ENCODE data around the gene DPT.

DPT gene

DNA sequence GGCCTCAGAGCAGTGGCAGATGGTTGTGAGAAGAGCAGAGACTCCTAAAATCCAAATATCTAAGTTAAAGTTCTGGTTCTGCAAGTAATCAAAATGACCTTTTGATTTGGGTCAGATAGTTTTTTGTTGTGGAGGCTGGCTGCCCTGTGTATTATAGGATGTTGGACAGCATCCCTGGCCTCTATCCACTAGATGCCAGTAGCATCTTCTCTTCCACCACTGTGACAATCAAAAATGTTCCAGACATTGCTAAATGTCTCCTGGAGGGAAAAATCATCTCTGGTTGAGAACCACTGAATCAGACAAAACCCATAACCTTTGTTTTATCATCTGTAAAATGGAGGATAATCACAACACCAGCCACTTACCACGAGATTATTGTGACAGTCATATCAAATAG lies 5.9 kb upstream of the DPT start:
- no peak for DNase-seq

DNA sequence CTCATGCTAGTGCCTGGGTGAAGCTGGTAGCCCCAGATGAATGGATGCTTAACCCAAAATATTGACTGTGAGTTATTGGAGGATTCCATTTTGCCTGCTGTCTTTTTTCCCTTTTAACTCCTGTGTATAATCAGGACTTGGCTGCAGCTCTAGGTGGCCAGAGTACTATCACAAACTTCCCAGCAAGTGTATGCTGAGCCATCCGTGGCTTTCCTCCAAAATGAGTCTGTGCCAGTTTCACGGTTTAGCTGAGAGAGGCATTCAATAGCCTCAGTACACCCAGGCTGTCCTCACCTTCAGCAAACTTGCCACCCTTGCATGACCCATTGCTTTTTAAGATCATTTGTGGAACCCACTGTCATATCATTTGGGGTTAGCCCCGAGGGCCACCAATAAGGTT lies 5.3 kb upstream of the DPT start:
- no peak for DNase-seq

DNA sequence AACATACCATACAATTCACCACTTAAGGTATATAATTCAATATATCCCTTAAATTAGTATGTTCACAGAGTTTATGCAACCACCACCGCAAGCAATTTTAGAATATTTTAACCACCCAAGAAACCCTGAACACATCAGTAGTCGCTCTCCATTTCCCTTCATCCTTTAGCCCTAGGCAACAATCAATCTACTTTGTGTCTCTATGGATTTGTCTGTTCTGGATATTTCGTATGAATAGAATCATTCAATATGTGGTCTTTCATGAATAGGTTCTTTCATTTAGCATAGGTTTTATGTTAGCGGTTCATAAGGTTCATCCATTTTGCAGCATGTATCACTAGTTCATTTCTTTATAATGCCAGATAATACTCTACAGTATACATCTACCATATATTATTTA lies 4.2 kb upstream of the DPT start:
- no peak for DNase-seq

DNA sequence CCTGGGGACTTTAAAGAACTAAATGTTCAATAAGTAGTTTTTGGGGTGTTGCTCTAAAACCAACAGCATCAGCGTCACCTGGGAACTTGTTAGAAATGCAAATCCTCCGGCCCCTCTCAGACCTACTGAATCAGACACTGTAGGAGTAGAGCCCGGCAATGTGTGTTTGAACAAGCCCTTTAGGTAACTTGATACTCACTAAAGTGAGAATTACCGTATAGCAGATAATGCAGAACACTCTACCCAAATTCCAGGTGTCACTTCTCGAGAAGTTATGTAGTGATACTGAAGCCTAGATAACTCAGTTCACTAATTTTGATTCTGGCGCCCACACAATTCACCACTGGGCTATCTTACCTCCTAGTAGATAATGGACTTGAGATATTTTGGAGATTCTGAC lies 3.7 kb upstream of the DPT start:
- DNase-seq = no peak

DNA sequence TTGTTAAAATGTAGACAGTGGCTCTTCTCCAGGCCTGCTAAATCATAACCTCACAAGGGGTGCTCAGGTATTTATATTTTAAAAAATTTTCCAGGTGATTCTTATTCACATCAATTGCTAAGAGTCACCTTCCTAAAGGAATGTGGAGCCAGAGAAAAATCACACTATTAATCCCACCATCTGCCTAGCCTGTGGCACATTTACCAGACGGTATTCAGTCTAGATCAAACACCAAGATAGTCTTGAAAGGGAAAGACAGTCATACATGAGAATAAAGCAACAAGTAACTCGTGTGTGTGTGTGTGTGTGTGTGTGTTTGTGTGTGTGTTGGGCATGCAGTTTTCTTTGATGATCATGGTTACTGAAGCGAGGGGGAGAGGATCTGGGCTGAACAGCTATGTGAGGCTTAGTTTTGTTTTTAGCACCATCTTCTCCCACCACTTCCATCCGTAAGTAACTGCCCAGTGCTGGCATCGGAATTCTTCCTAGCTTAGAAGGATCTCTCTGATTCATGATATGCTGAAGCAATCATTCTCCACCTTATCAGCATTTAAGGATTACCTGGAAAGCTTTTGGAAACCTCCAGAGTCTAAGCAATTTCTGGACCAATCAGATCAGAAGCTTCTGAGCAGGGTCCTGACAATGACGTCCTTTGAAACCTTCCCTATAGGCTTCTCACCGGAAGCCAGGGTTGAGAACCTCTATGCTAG lies 2.4 kb upstream of the DPT start:
- DNase-seq = no peak

DNA sequence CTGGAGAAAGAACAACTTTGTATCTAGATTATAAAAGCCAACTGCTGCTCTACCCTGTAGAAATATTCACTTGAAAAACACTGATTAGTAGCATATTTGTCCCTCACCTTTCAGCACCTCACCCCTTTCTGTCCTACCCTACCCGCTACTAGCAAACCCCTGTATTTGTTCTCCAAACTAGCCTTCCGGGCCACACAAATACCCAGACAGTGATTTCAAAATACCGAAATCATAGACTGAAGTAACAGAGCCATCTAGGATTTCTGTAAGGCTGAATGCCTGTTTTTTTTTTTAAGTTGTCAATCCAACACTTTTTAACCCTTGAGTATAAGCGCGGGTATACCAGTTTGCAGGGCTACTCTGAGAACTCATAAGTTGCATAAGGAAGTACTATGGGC lies 398 bp upstream of the DPT start:
- DNase-seq = no peak

DNA sequence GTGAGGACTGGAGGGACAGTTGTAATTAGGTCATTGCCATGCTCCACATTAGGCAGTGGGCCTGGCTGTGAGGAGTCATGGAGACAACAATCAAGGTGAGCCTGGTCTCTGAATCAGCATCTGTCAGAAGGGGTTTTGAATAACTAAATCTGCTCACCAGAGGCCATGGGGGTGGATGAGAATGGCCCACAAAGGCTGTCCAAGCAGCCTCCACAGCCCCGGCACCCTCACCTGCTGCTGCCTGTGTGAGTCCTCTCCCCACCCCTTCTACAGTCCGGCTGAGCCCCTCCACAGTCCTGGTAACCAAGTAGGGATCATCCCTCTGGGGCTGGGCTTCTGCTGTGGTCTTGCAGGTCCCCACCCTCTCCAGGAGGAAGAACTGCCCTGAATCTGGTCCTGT lies 2.3 kb downstream of the DPT start:
- no peak for DNase-seq

DNA sequence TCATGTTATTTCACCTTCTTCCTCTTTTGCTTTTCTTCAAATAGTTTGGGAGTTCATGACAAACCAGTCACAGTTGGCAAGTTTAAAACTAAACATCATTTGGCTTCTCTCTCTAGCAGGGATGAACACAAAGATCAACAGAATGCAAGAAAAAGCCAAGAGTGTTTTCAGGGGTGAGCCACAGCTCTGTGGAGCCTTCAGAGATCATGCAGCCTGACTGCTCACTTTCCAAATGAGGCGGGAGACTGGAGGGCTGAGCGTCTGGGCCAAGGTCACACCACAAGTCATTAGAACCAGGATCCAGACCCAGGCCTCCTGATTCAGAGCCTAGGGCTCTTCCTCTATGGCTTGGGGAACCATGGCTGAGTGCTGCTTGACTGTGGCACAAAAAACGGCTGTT lies 2.7 kb downstream of the DPT start:
- DNase-seq = no peak

DNA sequence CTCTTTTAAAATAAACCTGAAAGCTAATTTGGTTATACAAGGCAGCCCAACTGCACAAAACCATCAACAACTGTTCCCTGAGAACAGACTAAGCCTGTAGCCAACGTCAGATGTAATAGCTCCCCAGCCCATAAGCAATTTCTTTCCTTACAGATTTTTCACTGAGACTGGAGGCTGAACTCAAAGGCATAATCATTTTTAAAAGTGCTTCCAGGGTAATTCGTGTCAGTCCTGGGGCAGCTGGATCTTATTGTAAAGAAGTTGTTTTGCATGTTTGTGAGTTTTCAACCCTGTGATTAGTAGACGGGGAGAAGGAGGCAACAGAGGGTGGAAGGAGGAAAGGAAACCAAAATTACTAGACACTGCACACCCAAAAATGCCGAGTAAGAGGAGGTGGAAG lies 3.2 kb downstream of the DPT start:
- DNase-seq = no peak

DNA sequence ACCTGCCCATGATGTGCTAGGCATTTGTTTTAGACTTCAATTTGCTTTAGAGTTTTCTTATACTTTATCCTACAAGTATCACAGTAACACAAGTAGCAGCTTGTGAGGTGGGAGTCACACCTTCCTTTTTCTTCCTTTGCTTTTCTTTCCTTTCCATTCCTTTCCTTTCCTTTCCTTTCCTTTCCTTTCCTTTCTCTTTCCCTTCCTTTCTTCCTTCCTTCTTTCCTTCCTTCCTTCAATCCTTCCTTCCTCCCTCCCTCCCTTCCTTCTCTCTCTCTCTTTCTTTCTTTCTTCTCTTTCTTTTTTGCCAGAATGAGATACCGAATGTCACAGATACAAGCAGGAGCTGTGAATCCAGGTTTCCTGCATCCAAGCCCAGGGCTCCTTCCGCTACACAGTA lies 3.9 kb downstream of the DPT start:
- DNase-seq = no peak

DNA sequence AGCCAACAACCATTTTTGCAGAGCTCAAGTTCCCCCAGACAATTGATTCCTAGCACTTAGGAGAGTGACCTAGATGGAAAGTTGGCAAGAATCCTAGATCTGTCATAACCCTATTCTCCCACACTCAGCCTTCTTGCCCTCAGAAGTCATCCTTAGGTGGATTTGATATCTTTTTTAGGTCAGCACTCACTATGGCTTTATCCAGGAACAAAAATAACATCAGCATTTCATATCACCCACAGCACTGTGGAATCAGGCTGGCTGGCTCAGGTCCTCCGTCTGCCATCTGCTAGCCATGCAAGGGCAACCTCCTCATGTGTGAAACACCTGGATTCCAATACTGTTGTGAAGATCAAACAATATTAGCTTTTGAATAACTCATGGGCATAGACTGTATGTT lies 6.0 kb downstream of the DPT start:
- DNase-seq = no peak

DNA sequence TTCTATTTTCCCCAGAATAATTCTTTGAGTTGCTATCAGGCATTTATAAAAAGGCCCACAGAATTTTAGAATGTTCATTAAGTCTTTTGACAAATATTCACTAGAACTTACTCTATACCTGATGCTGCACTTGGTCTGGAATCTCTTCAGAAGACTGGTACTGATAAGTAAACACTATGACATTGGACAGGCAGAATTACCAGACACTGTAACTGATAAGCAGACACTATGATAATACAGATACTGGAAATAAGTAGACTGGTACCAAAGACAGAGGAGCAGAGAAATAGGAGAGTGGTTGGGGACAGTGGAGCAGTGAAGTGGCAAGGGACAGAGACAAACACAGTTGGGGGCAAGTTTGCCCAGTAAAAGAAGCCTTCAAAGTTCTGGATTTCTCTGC lies 8.2 kb downstream of the DPT start:
- DNase-seq = no peak

DNA sequence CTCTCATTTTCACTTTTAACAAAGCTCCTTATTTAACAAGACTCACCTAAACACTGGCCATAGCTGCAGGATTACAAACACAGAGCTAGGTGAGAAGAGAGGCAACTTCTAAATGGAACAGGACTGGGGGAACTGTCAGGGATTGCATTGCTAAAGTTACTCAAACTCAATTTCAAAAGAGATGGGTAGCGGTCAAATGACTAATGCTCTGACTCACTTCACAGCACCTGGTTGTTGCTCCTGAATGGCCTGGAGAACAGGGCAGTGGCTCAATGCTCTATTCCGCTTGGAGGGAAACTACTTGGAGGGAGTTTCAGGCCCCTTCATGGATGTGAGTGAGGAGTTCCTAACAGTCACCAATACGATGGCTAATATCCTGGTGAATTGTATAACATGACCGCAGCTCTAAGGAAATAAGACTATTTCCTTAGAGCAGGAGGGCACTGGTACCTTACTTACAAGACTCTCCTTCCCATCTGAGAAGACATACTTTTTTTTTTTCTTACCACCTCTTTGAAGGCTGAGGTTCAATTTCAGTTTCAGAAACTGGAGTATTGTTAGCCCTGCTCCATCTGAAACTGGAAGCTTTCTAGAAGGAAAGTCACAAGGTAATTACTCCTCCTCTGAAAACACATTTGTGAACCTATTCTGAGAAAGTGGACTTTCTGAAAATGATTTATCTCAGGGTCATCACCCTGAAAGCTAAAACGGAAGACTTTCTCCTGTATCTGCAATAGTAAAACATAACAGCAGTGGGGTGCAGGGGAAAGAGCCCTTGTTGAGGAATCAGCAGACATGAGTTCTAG lies 9.5 kb downstream of the DPT start:
- DNase-seq = no peak

DNA sequence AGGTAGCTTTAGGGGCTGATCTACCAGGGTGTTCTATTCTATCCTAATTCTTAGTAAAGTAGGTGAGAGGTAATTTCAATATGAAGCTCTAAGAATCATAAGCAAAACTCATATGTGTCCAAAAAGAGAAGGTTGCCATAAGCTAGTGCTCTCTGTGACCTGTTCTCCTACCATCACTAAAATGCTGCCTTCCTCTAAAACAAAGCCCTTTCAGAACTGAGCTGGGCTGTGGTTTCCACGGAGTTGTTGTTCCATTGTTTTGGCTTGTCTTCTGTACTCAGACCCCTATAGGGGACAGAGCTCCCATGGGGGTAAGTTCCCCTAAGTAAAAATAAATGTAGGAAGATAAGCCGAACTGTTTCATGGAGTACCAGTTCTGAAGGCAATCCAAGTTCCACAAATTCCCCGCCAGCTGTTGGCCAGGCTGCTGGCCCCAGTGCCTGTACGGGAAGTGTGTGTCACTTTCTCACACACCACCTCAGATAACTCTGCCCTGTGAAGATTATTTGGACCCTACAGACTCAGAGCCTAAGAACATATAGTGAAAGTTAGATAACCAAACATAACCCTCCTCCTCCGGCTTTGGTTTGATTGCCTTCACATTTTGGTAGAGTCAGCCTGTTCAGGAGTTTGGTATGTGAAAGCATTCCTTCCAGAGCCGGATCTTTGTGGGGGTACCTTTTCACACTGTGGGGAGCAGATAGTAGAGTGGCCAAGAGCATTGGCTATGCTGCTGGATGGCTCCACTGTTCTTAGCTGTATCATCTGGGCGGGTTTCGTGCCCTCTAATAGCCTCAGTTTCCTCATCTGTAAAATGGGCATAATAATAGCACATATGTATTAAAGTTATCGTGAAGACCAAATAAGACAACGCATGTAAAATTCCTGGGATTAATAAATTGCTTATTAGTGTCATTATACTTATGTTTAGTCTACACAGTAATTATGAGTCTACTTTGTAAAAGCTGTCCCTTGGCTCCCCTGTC lies 10.8 kb downstream of the DPT start:
- no peak for DNase-seq

DNA sequence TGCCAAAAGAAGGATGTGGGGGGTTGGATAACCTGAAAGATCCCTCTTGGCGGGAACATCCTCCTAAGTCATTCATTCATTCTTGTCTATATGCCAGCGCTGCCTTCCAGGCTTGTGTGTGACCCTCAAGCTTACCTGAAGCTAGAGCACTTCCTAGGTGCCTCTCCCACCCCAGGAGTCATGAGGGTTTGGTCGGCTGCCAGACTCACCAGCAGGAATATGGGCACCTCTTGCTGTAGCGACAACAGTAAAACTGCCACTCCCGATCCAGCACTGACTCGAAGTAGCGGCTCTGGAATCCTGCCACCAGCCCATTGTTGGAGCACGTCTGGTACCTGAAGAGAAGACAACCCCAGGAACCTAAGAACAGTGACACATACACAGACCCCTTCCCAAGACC lies 15.0 kb downstream of the DPT start:
- no peak for DNase-seq

DNA sequence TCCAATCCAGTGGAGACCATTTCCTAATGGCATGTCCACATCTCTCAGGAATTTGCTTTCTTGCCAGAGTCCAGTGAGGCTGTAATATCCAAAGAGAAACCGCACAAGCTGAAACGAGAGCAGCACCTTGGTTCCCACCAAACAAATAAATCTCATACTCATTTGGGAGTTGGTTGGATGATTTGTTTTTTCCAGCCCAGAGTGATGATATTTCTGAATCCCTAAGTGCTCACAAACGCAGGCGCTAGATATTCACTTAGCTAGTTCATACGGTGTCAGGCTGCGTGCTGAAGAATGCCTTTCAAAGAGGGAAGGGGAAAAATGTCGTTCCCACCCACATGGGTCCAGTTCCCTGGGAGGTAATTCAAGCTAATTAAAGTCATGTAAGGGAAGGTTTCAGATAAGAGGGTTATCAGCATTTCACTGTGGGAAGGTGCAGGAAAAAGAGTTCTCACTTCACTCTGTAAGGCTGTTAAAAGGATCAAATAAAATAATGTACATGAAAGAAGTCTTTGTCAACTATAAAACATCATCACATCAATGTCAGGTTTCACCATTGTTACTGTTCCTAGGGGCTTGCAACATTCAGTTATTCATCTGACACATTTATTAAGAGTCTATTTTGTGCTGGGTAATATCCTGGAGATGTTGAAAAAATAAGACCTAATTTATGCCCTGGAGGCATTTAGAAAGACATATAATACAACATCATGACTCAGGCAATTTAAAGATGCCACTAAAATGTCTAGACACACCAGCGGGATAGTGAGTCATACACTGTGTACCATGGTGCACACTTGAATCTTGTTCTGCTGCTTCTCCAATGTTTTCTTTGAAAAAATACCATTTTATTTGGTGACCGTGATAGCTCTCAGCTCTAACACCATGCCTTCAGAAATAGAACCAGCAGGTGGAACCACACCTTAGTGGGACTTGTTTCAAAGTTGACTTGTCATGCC lies 19.3 kb downstream of the DPT start:
- DNase-seq = no peak

DNA sequence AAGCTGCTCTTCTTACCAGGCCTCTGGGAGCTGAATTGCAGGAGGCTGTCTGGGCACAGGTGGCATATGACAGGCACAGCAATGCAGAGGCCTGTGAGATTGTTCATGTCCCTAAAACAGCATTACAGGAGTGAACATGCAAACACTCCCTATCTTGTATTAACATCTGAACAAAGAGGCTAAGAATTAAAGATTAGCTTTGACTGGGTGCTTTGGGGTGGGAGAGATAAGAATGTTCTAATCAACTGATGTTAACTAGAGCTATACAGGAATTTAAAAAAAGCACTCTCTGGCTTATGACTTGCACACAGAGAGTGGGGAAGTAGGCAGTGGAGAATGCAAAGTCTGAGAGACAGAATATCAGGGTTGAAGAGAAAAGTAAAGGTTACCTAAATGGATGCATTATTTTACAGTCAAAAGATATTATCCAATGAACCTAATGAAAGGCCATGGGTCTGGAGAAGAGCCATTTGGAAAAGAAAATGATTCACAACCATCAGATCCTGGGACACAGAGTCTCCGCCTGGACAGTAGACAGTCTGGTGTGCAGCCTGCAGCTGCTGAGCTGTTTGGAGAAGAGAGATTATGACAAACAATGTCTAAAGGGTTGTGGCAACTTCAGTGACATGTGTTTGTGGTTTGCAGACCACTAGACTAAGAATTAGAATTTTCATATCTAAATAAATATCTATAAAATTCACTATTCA lies 20.2 kb downstream of the DPT start:
- no peak for DNase-seq

DNA sequence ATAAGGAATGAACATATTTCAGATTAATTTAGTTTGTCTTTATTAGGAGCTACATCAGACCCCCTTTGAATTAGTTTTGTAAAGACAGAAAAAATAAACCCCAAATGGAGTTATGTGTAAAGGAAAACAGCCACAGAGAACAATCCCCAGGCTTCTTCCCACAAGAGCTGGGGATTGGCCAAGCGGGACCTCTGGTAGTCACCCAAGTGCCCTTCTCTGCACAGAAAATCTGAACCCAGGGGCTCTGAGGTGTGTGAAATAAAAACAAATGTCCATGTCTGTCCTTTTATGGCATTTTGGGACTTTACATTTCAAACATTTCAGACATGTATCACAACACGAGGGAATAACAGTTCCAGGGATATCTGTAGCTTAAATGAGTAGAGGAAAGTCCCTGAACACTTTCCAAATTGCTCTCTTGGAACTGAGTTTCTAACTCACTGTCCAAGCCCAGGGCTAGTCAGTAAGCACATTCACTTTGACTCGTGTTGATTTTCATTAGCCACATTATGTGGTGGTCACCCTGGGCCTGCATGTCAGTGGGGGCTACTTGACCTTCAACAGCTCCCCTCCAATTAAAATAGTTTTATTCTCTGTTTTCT lies 22.5 kb downstream of the DPT start:
- DNase-seq = no peak

DNA sequence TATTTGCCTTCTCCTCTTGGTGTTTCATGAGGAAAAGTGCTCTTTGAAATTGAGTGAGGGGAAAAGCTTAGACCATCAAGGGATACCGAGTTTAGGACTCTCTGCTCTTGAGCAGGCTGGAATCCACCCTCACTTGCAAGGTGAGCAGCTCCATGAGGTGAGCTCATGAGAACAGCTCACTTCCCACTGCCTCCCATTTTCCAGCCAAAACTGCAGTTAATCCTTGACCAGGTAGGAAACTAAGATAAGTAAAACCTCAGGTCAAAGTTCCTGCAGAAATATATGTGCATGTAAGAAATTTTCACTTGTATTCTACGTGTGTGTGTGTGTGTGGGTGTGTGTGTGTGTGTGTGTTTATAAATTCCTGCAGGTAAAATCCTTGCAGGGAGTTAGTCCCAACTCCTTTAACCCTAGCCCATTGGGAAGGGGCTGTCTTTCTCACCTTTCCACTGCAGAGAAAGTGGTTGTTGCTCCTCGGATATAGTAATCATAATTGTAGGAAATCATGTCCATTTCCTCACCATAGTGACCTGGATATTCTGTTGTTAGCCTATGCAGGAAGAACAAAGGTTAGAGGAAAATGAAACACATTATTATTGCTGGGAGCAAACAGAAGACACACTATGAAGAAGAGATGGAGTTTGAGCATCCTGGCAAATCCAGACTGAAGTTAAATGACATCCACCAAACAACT lies 28.3 kb downstream of the DPT start:
- DNase-seq = no peak

DNA sequence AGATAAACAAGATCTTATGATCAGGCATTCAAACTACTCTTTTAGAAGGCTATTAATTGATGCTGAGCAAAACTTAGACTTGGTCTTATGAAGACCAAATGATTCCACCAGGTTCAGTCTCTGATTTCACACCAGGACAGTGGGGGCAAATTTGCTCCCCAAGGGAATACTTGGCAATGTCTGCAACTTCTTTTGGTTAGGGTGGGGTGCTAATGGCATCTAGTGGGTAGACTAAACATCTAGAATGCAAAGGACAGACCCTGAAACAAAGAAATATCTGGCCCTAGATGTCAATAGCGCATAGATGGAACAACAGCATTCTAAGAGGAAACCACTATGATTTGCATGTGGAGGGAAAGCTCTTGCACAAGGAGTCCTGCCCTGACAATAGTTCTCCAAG lies 30.6 kb downstream of the DPT start:
- DNase-seq = no peak

Data from activated CD8-positive, alpha-beta memory T cell treated with anti-CD3 and anti-CD28 coated beads, Interleukin-2, amount 50 U/mL, for 48 hours (primary cell).